Adrenal gland (tissue), 12 donors: Measurements from ENCODE around the gene TNS1. TPM values are rescaled to one million over a fixed set of nuclear protein-coding genes. Genes with fewer than 3 reads are reported as not detected.

Source experiments
- DNase-seq, 7 donors: peaks; one replicate each; pipeline ENCODE4 v3.0.0-alpha.2; 2019 to 2020
- H3K27ac ChIP-seq, 5 donors: fragments of 200-600 bp; sonication (generic) in 4 of 5; 1 replicate in 3 of 5; 2 replicates in 2 of 5; pipeline versions ENCODE4 v1.5.1 to v1.8.0; 2016 to 2020; ENCODE audit warnings: mild to moderate bottlenecking in 1 of 5
- H3K27me3 ChIP-seq: fragments of 200-600 bp; 2 replicates; pipeline ENCODE4 v1.8.0; 2021
- H3K36me3 ChIP-seq, 2 donors: fragments of 200-600 bp; replicated peaks in 1 of 2; 1 replicate in 1 of 2; 2 replicates in 1 of 2; pipeline versions ENCODE4 v1.5.1 to v1.8.0; 2018 to 2022
- H3K4me1 ChIP-seq, 2 donors: fragments of 200-600 bp; replicated peaks in 1 of 2; 1 replicate in 1 of 2; 2 replicates in 1 of 2; pipeline versions ENCODE4 v1.5.1 to v1.8.0; 2018 to 2021
- H3K4me3 ChIP-seq, 4 donors: fragments of 200-600 bp; sonication (generic) in 3 of 4; one replicate each; pipeline ENCODE4 v1.5.1; 2016 to 2018
- H3K9me3 ChIP-seq, 3 donors: fragments of 200-600 bp; sonication (generic) in 1 of 3; replicated peaks in 1 of 3; 1 replicate in 2 of 3; 2 replicates in 1 of 3; pipeline versions ENCODE4 v1.5.1 to v1.8.0; 2016 to 2021
- CTCF ChIP-seq, 6 experiments: fragments of 450-650 bp in 4 of 6; fragments of 200-600 bp in 2 of 6; sonication (generic) in 1 of 6; IDR thresholded peaks; 1 replicate in 5 of 6; 2 replicates in 1 of 6; pipeline versions ENCODE4 v1.5.1 to v1.8.0; 2016 to 2021; ENCODE audit warnings: antibody characterized with exemption in 6 of 6, mild to moderate bottlenecking in 2 of 6, moderate library complexity in 1 of 6
- POLR2A ChIP-seq, 2 donors: fragments of 450-650 bp; IDR thresholded peaks; one replicate each; pipeline ENCODE4 v1.6.1; 2017; ENCODE audit warnings: antibody characterized with exemption in 2 of 2, mild to moderate bottlenecking in 2 of 2, moderate library complexity in 1 of 2
- WGBS, 4 donors: extraction: QIAGEN DNeasy Blood & Tissue Kit in 2 of 4; methylation state at CpG; one replicate each; pipeline versions ENCODE4 v1.1.5 to v1.1.7; 2013 to 2017; 5-methylcytosine and 5-hydroxymethylcytosine counted together
- intact Hi-C, 2 donors: fragments of 100-400 bp; cut with DNase I; formaldehyde crosslinking; loops; one replicate each; pipeline versions ENCODE4 v1.14.1 to v1.15.0; 2022 to 2023
- polyA plus RNA-seq, 3 donors: library from polyadenylated mRNA; stranded (reverse); fragments of 200-250 nt in 2 of 3; fragments of 350-450 nt in 1 of 3; fragmentation: Illumina TruSeq in 1 of 3; extraction: RNeasy Lipid Tissue Mini Kit (QIAGEN cat#74804) in 1 of 3; gene quantifications; one replicate each; pipeline ENCODE4 v1.2.3, GENCODE V29; 2013 to 2014
- total RNA-seq, 9 donors: library from RNA; depleted of rRNA in 4 of 9; stranded (reverse); fragments of >200 nt in 4 of 9; fragments of 120-200 nt in 1 of 9; fragmentation: NEBNext Ultra II Directional in 1 of 9; extraction: Animal tissue kit (Norgen Biotek cat#: 25700) in 1 of 9; gene quantifications; one replicate each; pipeline versions ENCODE4 v1.1.0 to v1.2.4, GENCODE V29; 2013 to 2023
- donor health status: healthy with polysubstance abuse.
- donor health status: Bipolar disorder and iron deficiency.
- donor health status: DM: yes; HTN: yes; CAD: no.
- donor health status: DM: no; HTN: no; CAD: no.
- donor health status: DM: no; HTN: no; CAD: no.
- donor health status: DM: yes; HTN: yes; CAD: no.

The TNS1 gene
- total and polyA plus RNA-seq, 12 donors, result 34.1 to 341 (median 252) TPM

DNA sequence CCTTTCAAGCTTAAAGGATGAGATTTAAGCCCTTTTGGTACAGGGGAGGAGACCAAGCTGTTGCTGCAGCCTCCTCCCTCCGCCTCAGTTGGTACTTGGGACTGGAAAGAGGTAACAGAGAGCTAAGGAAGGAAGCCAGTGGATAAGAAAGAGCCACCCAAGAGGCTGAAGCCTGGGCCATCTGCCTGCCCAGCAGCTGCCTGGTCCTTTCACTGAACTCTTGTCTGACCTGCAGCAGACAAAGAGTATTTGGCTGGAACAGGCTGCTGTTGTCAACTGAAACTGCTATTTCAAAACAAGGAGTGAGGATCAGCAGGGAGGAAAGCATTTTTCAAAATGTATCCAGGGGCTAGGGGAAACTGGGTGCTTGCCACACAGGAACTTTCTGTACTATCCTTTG lies 30.3 kb downstream of the TNS1 start:
- peaks cover 13 to 67% of the 10 kb centered on the region in 2 donors for H3K4me1 ChIP-seq
- H3K27me3 ChIP-seq, result no peaks in the 10 kb centered on the region
- peaks cover 0 to 17% of the 10 kb centered on the region in 2 donors for H3K36me3 ChIP-seq
- no peak for TF ChIP-seq CTCF (IDR thresholded peaks at IDR 0.05)
- no peak for TF ChIP-seq POLR2A (IDR thresholded peaks at IDR 0.05)
- H3K4me3 ChIP-seq, result no peak overlapping the region
- intact Hi-C loops, result no loop called here
- peak in 4 of 7 donors; percentile 11 to 71 (median 54) for DNase-seq
- peak overlapping the region in 4 of 5 donors; percentile 9 to 90 (median 48) for H3K27ac ChIP-seq
- no peaks in the 10 kb centered on the region for H3K9me3 ChIP-seq
- WGBS, 4 donors, result 69 to 89% (median 80%) methylated on average over 1 of the region's 1 CpG

GRCh38 chr2:217972037-217972436 lies 30.8 kb downstream of the TNS1 start:
- H3K27ac ChIP-seq, result peak overlapping the region in 4 of 5 donors; percentile 9 to 90 (median 48)
- peaks cover 13 to 66% of the 10 kb centered on the region in 2 donors for H3K4me1 ChIP-seq
- H3K9me3 ChIP-seq, result no peaks in the 10 kb centered on the region
- H3K36me3 ChIP-seq, result peaks cover 0 to 13% of the 10 kb centered on the region in 2 donors
- TF ChIP-seq POLR2A (IDR thresholded peaks at IDR 0.05) (no peak), CTCF (IDR thresholded peaks at IDR 0.05) (no peak)
- H3K27me3 ChIP-seq, result no peaks in the 10 kb centered on the region
- intact Hi-C loops, result no loop called here
- DNase-seq, result no peak
- 43 to 78% (median 75%) methylated on average over 1 of the region's 1 CpG for WGBS, 4 donors
- no peak overlapping the region for H3K4me3 ChIP-seq

DNA sequence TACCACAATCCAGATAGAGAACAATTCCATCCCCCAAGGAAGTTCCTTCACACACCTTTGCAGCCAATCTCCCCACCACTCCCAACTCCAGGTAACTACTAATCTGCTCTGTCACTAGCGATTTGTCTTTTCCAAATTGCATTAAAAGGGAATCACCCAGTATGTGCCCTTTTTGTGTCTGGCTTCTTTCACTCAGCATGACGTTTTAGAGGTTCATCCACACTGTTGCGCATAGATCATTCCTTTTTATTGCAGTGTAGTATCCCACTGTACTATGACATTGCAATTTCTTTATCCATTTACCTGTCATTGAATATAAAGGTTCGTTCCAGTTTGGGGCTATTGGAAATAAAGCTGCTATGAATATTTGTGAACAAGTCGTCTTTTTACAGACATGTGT lies 31.6 kb downstream of the TNS1 start:
- H3K4me1 ChIP-seq, result peaks cover 13 to 64% of the 10 kb centered on the region in 2 donors
- no peaks in the 10 kb centered on the region for H3K9me3 ChIP-seq
- DNase-seq, result no peak
- no peak overlapping the region for H3K27ac ChIP-seq
- H3K4me3 ChIP-seq, result no peak overlapping the region
- intact Hi-C loops, result no loop called here
- no peaks in the 10 kb centered on the region for H3K27me3 ChIP-seq
- peaks cover 0 to 5% of the 10 kb centered on the region in 2 donors for H3K36me3 ChIP-seq
- no peak for TF ChIP-seq CTCF (IDR thresholded peaks at IDR 0.05)
- TF ChIP-seq POLR2A (IDR thresholded peaks at IDR 0.05), result no peak
- 78 to 85% (median 83%) methylated on average over 5 of the region's 5 CpGs for WGBS, 4 donors

DNA sequence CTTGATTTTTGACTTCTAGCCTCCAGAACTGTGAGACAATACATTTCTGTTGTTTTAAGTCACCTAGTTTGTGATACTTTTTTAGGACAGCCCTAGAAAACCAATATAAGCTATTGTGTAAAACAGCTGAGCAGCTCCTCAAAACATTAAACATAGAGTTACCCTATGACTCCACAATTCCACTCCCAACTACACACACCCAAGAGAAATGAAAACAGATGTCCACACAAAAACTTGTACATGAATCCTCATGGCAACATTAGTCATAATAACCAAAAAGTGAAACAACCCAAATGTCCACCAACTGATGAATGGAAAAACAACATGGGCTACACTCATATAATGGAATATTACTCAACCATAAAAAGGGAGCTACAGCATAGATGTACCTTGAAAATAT lies 32.6 kb downstream of the TNS1 start:
- peak overlapping the region in 1 of 5 donors; percentile 35 for H3K27ac ChIP-seq
- peaks cover 18 to 69% of the 10 kb centered on the region in 2 donors for H3K4me1 ChIP-seq
- TF ChIP-seq POLR2A (IDR thresholded peaks at IDR 0.05), result no peak
- no peak for TF ChIP-seq CTCF (IDR thresholded peaks at IDR 0.05)
- no peak overlapping the region for H3K4me3 ChIP-seq
- peaks cover 0 to 5% of the 10 kb centered on the region in 2 donors for H3K36me3 ChIP-seq
- no peak for DNase-seq
- H3K27me3 ChIP-seq, result no peaks in the 10 kb centered on the region
- H3K9me3 ChIP-seq, result no peaks in the 10 kb centered on the region
- intact Hi-C loops, result no loop called here
